WERI-Rb-1 (cell line): ENCODE results near the gene SCYL2.

ENCODE experiments used
- DNase-seq: peaks from one replicate; pipeline ENCODE4 v3.0.0-alpha.2; 2020
- H3K27ac ChIP-seq: fragments of 250-450 bp; sonication (Bioruptor Pico); 2 replicates; pipeline ENCODE4 v1.5.1; 2020; ENCODE audit warnings: mild to moderate bottlenecking, moderate library complexity
- H3K27me3 ChIP-seq: fragments of 250-450 bp; sonication (Bioruptor Pico); 2 replicates; pipeline ENCODE4 v1.5.1; 2021; ENCODE audit warnings: mild to moderate bottlenecking, low read depth, moderate library complexity; ENCODE audit not compliant: insufficient read depth, severe bottlenecking
- H3K36me3 ChIP-seq: fragments of 250-450 bp; sonication (Bioruptor Pico); 2 replicates; pipeline ENCODE4 v1.5.1; 2020; ENCODE audit warnings: mild to moderate bottlenecking, moderate library complexity
- H3K4me3 ChIP-seq: 2 replicates; pipeline ENCODE4 v1.5.1; 2011; ENCODE audit warnings: low read depth, mild to moderate bottlenecking, control low read depth, low read length
- H3K9me3 ChIP-seq: fragments of 250-450 bp; sonication (Bioruptor Pico); 2 replicates; pipeline ENCODE4 v1.5.1; 2021; ENCODE audit warnings: mild to moderate bottlenecking, moderate library complexity; ENCODE audit not compliant: severe bottlenecking
- TF ChIP-seq, protein P1 (sequence below): IDR thresholded peaks from 2 replicates; pipeline ENCODE4 v1.5.1; 2011; ENCODE audit warnings: low read depth, mild to moderate bottlenecking, control low read depth, inconsistent platforms, low read length

Gene SCYL2

DNA sequence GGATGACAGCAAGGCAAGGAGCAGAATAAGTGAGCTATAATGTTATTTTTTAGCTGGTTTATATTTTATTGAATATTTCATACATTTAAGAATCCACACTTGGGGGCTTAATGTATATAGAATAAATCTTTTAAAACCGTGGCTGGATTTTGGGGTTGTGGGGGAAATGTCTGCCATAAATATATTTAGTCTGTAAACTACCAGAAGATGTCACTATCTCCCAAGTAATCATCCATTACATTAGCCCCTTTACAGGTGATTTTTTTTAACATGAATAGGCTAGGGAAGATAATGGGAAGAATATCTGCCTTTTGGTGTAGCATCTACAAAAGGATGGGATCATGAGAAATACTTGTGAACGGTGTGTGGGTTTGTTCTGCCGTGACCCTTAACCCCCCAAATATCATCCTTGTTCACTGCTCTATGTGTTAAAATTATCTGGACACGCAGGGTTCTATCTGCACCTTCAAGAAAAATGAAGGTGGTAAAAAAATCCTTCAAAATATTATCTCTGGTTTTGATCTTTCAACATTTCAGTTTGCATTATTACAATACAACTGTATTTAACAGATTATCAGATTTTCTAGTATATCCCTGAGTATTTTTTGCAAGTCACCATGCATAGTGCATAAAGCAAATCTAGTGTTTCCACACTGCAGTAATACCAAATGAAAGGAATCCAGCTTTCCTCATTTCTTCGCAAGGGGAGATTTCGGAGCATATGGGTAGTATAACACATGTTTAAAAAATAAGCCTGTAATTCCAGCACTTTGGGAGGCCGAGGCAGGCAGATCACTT lies 81.9 kb downstream of the SCYL2 start:
- Histone ChIP-seq H3K4me3 (no peak overlapping the region), H3K9me3 (no peaks in the 10 kb centered on the region), H3K27me3 (no peaks in the 10 kb centered on the region), H3K36me3 (no peaks in the 10 kb centered on the region), H3K27ac (no peak overlapping the region)
- DNase-seq: no peak
- TF ChIP-seq, protein P1, sequence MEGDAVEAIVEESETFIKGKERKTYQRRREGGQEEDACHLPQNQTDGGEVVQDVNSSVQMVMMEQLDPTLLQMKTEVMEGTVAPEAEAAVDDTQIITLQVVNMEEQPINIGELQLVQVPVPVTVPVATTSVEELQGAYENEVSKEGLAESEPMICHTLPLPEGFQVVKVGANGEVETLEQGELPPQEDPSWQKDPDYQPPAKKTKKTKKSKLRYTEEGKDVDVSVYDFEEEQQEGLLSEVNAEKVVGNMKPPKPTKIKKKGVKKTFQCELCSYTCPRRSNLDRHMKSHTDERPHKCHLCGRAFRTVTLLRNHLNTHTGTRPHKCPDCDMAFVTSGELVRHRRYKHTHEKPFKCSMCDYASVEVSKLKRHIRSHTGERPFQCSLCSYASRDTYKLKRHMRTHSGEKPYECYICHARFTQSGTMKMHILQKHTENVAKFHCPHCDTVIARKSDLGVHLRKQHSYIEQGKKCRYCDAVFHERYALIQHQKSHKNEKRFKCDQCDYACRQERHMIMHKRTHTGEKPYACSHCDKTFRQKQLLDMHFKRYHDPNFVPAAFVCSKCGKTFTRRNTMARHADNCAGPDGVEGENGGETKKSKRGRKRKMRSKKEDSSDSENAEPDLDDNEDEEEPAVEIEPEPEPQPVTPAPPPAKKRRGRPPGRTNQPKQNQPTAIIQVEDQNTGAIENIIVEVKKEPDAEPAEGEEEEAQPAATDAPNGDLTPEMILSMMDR: no peak

DNA sequence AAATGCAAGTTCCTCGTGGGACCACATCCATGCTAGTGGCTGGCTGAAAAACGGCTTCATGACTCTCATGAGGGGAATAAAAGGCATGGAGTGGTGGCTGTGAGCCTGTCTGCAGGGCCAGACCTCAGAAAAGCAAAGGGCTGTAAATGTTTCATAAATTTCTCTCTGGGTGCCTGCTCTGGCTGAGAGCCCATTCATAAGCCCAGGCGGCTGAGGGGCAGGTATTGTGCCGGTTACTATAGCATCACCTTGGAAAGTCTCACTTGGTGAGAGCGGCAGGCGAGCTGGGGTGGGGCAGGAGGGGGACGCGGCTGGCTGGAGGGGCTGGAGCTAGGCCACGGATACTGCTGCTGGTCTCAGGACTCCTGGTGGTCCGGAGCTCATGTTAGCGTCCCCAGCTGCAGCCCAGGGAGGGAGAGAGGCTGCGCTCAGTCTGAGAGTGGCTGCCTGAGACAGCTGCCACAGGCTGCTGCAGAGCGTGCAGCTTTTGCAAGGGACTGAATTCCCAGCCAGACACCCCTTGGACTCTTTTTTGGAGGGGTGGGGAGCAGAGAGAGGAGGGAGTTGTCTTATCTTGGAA lies 89.8 kb downstream of the SCYL2 start, which contains the start of gene SLC17A8:
SLC17A8 (plus strand) TSS at position 431 of the 580 bp plus-strand sequence. CDS start 318 bp downstream, outside the sequence.
- TF ChIP-seq, protein P1: no peak
- H3K27ac ChIP-seq: no peak within 1 kb of the TSS
- no peaks in the 10 kb centered on the region for H3K27me3 ChIP-seq
- no peak for DNase-seq
- H3K36me3 ChIP-seq: no peaks in the 10 kb centered on the region
- H3K9me3 ChIP-seq: no peaks in the 10 kb centered on the region
- no peak within 1 kb of the TSS for H3K4me3 ChIP-seq

- no peaks in the 10 kb centered on the region for H3K9me3 ChIP-seq
- H3K4me3 ChIP-seq: no peak overlapping the region
- TF ChIP-seq, protein P1: no peak
Measured at GRCh38 chr12:100359248-100359647, 92.3 kb downstream of the SCYL2 start.

GRCh38 chr12:100359822-100360221 lies 92.8 kb downstream of the SCYL2 start:
- Histone ChIP-seq H3K36me3 (no peaks in the 10 kb centered on the region), H3K4me3 (no peak overlapping the region), H3K27ac (no peak overlapping the region), H3K27me3 (no peaks in the 10 kb centered on the region), H3K9me3 (no peaks in the 10 kb centered on the region)
- DNase-seq: no peak
- TF ChIP-seq, protein P1: no peak

More at GRCh38 chr12:100359248-100359647, 92.3 kb downstream of the SCYL2 start:
- no peak for DNase-seq
- Histone ChIP-seq H3K36me3 (no peaks in the 10 kb centered on the region), H3K27ac (no peak overlapping the region), H3K27me3 (no peaks in the 10 kb centered on the region)

GRCh38 chr12:100360450-100360849 lies 93.5 kb downstream of the SCYL2 start:
- H3K9me3 ChIP-seq: no peaks in the 10 kb centered on the region
- TF ChIP-seq, protein P1: no peak
- H3K27ac ChIP-seq: no peak overlapping the region
- DNase-seq: no peak
- H3K4me3 ChIP-seq: no peak overlapping the region
- no peaks in the 10 kb centered on the region for H3K36me3 ChIP-seq
- H3K27me3 ChIP-seq: no peaks in the 10 kb centered on the region
